GM12873 (cell line): Measurements from ENCODE around the gene SRGAP3.

Experiments used
- CTCF ChIP-seq: IDR thresholded peaks from 2 replicates; pipeline ENCODE4 v1.5.1; 2012; ENCODE audit warnings: low read depth, mild to moderate bottlenecking, moderate library complexity, low read length, control low read depth; ENCODE audit not compliant: insufficient read depth; ENCODE audit errors: missing control alignments

SRGAP3 gene

GRCh38 chr3:8980756-8981257 lies 268.6 kb downstream of the SRGAP3 start:
- no peak for TF ChIP-seq CTCF

- TF ChIP-seq CTCF, result no peak
These were observed 270.2 kb downstream of the SRGAP3 start for GRCh38 chr3:8979262-8979661.

GRCh38 chr3:8978551-8978950 lies 270.9 kb downstream of the SRGAP3 start:
- TF ChIP-seq CTCF, result no peak

- no peak for TF ChIP-seq CTCF
These were observed 272.8 kb downstream of the SRGAP3 start for GRCh38 chr3:8976540-8977182.

GRCh38 chr3:8975081-8976020 lies 274.1 kb downstream of the SRGAP3 start:
- TF ChIP-seq CTCF, result no peak

- TF ChIP-seq CTCF, result no peak
These were observed 275.0 kb downstream of the SRGAP3 start for GRCh38 chr3:8974458-8974857.

GRCh38 chr3:8972639-8973038 lies 276.8 kb downstream of the SRGAP3 start:
- no peak for TF ChIP-seq CTCF
